HCT116 (cell line): ENCODE measurements around the gene ZBTB20. TPM values are rescaled to one million over a fixed set of nuclear protein-coding genes. Genes with fewer than 3 reads are reported as not detected.

Experiments
- ATAC-seq: fragments of 200-7000 bp; cut with Tn5 transposase; 2 replicates; pipeline ENCODE4 v1.9.1; 2020; ENCODE audit warnings: mild to moderate bottlenecking, moderate library complexity
- BruUV-seq: library from RNA; stranded (reverse); fragments of 400-500 nt; replicated peaks from 2 replicates; lab custom pipeline; 2021; lab: Mats Ljungman, UMichigan
- CTCF ChIA-PET: fragments of 300-600 bp; sonication (Branson Sonifier 250); formaldehyde crosslinking; loops from one replicate; lab custom pipeline; 2021; ENCODE audit warnings: antibody characterized with exemption; lab: Charles Lee
- POLR2A ChIA-PET: fragments of 300-600, 350-600 bp; sonication (Branson Sonifier 250); formaldehyde crosslinking; loops from one replicate; lab custom pipeline; 2021; ENCODE audit warnings: antibody characterized with exemption; lab: Charles Lee
- RAD21 ChIA-PET, 2 experiments: fragments of 300-600 bp; sonication (Branson Sonifier 250); formaldehyde crosslinking; loops; one replicate each; lab custom pipeline; 2023; ENCODE audit warnings: low total read pairs in 2 of 2; ENCODE audit not compliant: uncharacterized antibody in 2 of 2, unreplicated experiment in 2 of 2, low non-redundant PET in 1 of 2; lab: Charles Lee
- DNase-seq: peaks from one replicate; pipeline ENCODE4 v3.0.0-alpha.2; 2010; ENCODE audit warnings: low read depth, low spot score
- H2AFZ ChIP-seq: fragments of 200-600 bp; shearing (Covaris generic), sonication (generic); 2 replicates; pipeline ENCODE4 v1.6.1; 2017; ENCODE audit warnings: low read depth, mixed run types, mixed read lengths, antibody characterized with exemption, low read length; ENCODE audit not compliant: poor library complexity, severe bottlenecking
- H3K27ac ChIP-seq: 2 replicates; pipeline ENCODE4 v1.5.1; 2012; ENCODE audit warnings: low read depth, low read length
- H3K27me3 ChIP-seq: fragments of 200-600 bp; sonication (generic); 2 replicates; pipeline ENCODE4 v1.6.1; 2016; ENCODE audit warnings: mixed run types, low read length, mixed read lengths; ENCODE audit not compliant: insufficient read depth
- H3K36me3 ChIP-seq, 2 experiments: fragments of 200-500 bp in 1 of 2; fragments of 200-600 bp in 1 of 2; sonication (Bioruptor generic) in 1 of 2; sonication (generic) in 1 of 2; 2 replicates each; pipeline versions ENCODE4 v1.5.1 to v1.6.1; 2014 to 2016; ENCODE audit warnings: low read length in 2 of 2, inconsistent platforms in 1 of 2, mixed read lengths in 1 of 2, mixed run types in 1 of 2; ENCODE audit not compliant: insufficient read depth in 2 of 2, control insufficient read depth in 1 of 2
- H3K4me1 ChIP-seq, 2 experiments: fragments of 200-600 bp in 1 of 2; sonication (generic) in 1 of 2; 2 replicates each; pipeline versions ENCODE4 v1.5.1 to v1.6.1; 2012 to 2017; ENCODE audit warnings: low read length in 2 of 2, inconsistent platforms in 1 of 2, mild to moderate bottlenecking in 1 of 2, mixed read lengths in 1 of 2, mixed run types in 1 of 2, moderate library complexity in 1 of 2; ENCODE audit not compliant: insufficient read depth in 2 of 2, control insufficient read depth in 1 of 2
- H3K4me2 ChIP-seq: fragments of 200-600 bp; sonication (generic); 2 replicates; pipeline ENCODE4 v1.6.1; 2017; ENCODE audit warnings: mixed run types, low read length, mixed read lengths
- H3K4me3 ChIP-seq, 2 experiments: fragments of 200-600 bp in 1 of 2; sonication (generic) in 1 of 2; replicated peaks in 1 of 2; 2 replicates each; pipeline ENCODE4 v1.5.1; 2011 to 2016; ENCODE audit warnings: low read length in 2 of 2, control low read depth in 1 of 2, low read depth in 1 of 2, mild to moderate bottlenecking in 1 of 2, mixed read lengths in 1 of 2, mixed run types in 1 of 2
- H3K79me2 ChIP-seq: fragments of 200-600 bp; sonication (generic); 2 replicates; pipeline ENCODE4 v1.6.1; 2017; ENCODE audit warnings: mild to moderate bottlenecking, mixed run types, low read length, moderate library complexity, mixed read lengths; ENCODE audit not compliant: insufficient read depth
- H3K9ac ChIP-seq: fragments of 200-600 bp; sonication (generic); 2 replicates; pipeline ENCODE4 v1.6.1; 2016; ENCODE audit warnings: low read length, mixed read lengths
- H3K9me2 ChIP-seq: fragments of 200-600 bp; sonication (generic), shearing (Covaris generic); 2 replicates; pipeline ENCODE4 v1.6.1; 2017; ENCODE audit warnings: mixed run types, mild to moderate bottlenecking, moderate library complexity; ENCODE audit not compliant: insufficient read depth
- H3K9me3 ChIP-seq, 2 experiments: fragments of 200-500 bp in 1 of 2; fragments of 200-600 bp in 1 of 2; sonication (Bioruptor generic) in 1 of 2; sonication (generic) in 1 of 2; 2 replicates each; pipeline ENCODE4 v1.6.1; 2014 to 2017; ENCODE audit warnings: low read length in 2 of 2, mixed read lengths in 2 of 2, inconsistent platforms in 1 of 2, low read depth in 1 of 2, mild to moderate bottlenecking in 1 of 2, mixed run types in 1 of 2, moderate library complexity in 1 of 2; ENCODE audit not compliant: control insufficient read depth in 1 of 2, insufficient read depth in 1 of 2
- H4K20me1 ChIP-seq: fragments of 200-600 bp; sonication (generic), shearing (Covaris generic); 2 replicates; pipeline ENCODE4 v1.6.1; 2017; ENCODE audit warnings: mixed run types, mild to moderate bottlenecking, moderate library complexity; ENCODE audit not compliant: insufficient read depth
- EGR1 ChIP-seq: IDR thresholded peaks from 2 replicates; pipeline ENCODE4 v1.6.1; 2012; ENCODE audit warnings: low read depth
- ELF1 ChIP-seq: IDR thresholded peaks from 2 replicates; pipeline ENCODE4 v1.6.1; 2012; ENCODE audit warnings: low read depth, borderline replicate concordance
- JUND ChIP-seq: IDR thresholded peaks from 2 replicates; pipeline ENCODE4 v1.6.1; 2012
- SIN3A ChIP-seq: IDR thresholded peaks from 2 replicates; pipeline ENCODE4 v1.6.1; 2012; ENCODE audit warnings: low read depth
- YY1 ChIP-seq: IDR thresholded peaks from 2 replicates; pipeline ENCODE4 v1.6.1; 2011; ENCODE audit warnings: low read length, low read depth, moderate library complexity, mild to moderate bottlenecking; ENCODE audit not compliant: insufficient replicate concordance; ENCODE audit errors: extremely low read depth
- ZFX ChIP-seq: fragments of 450-650 bp; IDR thresholded peaks from 2 replicates; pipeline ENCODE4 v1.6.1; 2017
- intact Hi-C: fragments of 100-400 bp; cut with micrococcal nuclease; formaldehyde crosslinking; loops from 2 replicates; pipeline ENCODE4 v1.10.0; 2022
- total RNA-seq: library from RNA; stranded (reverse); gene quantifications from one replicate; pipeline ENCODE4 v1.2.1, GENCODE V29; 2021; ENCODE audit not compliant: unreplicated experiment
- TF ChIP-seq, protein P1 (sequence below): IDR thresholded peaks from 2 replicates; pipeline ENCODE4 v1.6.1; 2012
- TF ChIP-seq, protein P2 (sequence below): IDR thresholded peaks from 2 replicates; pipeline ENCODE4 v1.6.1; 2012; ENCODE audit warnings: low read depth

The ZBTB20 gene
- total RNA-seq, 1 experiment from 2014 or later, result 42.1 TPM

GRCh38 chr3:114452937-114453336 lies 694.2 kb downstream of the ZBTB20 start:
- H3K9ac ChIP-seq, result no peak overlapping the region
- no TSS peak for BruUV-seq
- H3K9me2 ChIP-seq, result no peaks in the 10 kb centered on the region
- no peaks in the 10 kb centered on the region for H4K20me1 ChIP-seq
- peaks cover 95% of the 10 kb centered on the region for H3K79me2 ChIP-seq
- intact Hi-C loops, result no loop called here
- H3K4me3 ChIP-seq, result no peak overlapping the region
- no peaks in the 10 kb centered on the region for H3K27me3 ChIP-seq
- ChIA-PET CTCF (no interaction called here), POLR2A (no interaction called here), RAD21 (no interaction called here)
- TF ChIP-seq SIN3A, result no peak
- no peak for TF ChIP-seq YY1
- no peak for TF ChIP-seq ZFX
- no peak for TF ChIP-seq EGR1
- TF ChIP-seq JUND, result no peak
- TF ChIP-seq, protein P1, sequence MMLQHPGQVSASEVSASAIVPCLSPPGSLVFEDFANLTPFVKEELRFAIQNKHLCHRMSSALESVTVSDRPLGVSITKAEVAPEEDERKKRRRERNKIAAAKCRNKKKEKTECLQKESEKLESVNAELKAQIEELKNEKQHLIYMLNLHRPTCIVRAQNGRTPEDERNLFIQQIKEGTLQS, result no peak
- no peak for TF ChIP-seq ELF1
- TF ChIP-seq, protein P2, sequence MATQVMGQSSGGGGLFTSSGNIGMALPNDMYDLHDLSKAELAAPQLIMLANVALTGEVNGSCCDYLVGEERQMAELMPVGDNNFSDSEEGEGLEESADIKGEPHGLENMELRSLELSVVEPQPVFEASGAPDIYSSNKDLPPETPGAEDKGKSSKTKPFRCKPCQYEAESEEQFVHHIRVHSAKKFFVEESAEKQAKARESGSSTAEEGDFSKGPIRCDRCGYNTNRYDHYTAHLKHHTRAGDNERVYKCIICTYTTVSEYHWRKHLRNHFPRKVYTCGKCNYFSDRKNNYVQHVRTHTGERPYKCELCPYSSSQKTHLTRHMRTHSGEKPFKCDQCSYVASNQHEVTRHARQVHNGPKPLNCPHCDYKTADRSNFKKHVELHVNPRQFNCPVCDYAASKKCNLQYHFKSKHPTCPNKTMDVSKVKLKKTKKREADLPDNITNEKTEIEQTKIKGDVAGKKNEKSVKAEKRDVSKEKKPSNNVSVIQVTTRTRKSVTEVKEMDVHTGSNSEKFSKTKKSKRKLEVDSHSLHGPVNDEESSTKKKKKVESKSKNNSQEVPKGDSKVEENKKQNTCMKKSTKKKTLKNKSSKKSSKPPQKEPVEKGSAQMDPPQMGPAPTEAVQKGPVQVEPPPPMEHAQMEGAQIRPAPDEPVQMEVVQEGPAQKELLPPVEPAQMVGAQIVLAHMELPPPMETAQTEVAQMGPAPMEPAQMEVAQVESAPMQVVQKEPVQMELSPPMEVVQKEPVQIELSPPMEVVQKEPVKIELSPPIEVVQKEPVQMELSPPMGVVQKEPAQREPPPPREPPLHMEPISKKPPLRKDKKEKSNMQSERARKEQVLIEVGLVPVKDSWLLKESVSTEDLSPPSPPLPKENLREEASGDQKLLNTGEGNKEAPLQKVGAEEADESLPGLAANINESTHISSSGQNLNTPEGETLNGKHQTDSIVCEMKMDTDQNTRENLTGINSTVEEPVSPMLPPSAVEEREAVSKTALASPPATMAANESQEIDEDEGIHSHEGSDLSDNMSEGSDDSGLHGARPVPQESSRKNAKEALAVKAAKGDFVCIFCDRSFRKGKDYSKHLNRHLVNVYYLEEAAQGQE, result no peak
- no peak overlapping the region for H2AFZ ChIP-seq
- no peak overlapping the region for H3K27ac ChIP-seq
- H3K36me3 ChIP-seq, result no peaks in the 10 kb centered on the region
- H3K9me3 ChIP-seq, result no peaks in the 10 kb centered on the region
- peaks cover 9 to 17% of the 10 kb centered on the region in 2 experiments; a peak in 2 of 4 replicates for H3K4me1 ChIP-seq
- DNase-seq (no peak), ATAC-seq (no peak)
- H3K4me2 ChIP-seq, result no peak overlapping the region
